Astrocyte of the cerebellum (primary cell): ENCODE results near the gene PRR27.

Experiments
- DNase-seq: peaks from one replicate; pipeline ENCODE4 v3.0.0-alpha.2; 2011; ENCODE audit warnings: low read depth
- H3K4me3 ChIP-seq: 2 replicates; pipeline ENCODE4 v1.5.1; 2011; ENCODE audit warnings: mild to moderate bottlenecking, low read depth, low read length, moderate library complexity
- CTCF ChIP-seq: IDR thresholded peaks from 2 replicates; pipeline ENCODE4 v1.5.1; 2012; ENCODE audit warnings: low read length, low read depth, moderate library complexity, mild to moderate bottlenecking; ENCODE audit errors: missing control alignments
- in situ Hi-C: cut with HindIII; loops from 2 replicates; pipeline ENCODE4 v1.10.0; 2017; ENCODE audit warnings: low sequenced_read_pairs

Gene PRR27

DNA sequence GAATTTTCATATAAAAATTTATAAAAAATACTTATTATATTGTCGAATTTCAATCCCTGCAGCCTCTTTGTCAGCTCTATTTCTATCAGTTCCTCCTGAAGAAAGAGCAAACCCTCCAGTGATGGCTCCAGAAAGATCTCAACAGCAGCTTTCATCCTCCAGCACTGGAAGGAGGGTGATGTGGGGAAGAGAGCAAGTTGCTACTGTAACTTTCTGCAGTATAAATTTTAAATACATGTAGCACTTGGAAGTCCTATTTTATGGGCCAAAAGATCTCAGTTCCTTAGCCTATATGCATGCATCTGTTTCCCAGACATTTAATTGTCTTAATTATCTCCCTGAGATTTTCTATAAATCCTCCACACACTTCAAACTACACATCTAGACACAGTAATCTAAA lies 27.8 kb downstream of the PRR27 start:
- no peak overlapping the region for H3K4me3 ChIP-seq
- no peak for DNase-seq
- in situ Hi-C loops, result no loop called here
- no peak for TF ChIP-seq CTCF

DNA sequence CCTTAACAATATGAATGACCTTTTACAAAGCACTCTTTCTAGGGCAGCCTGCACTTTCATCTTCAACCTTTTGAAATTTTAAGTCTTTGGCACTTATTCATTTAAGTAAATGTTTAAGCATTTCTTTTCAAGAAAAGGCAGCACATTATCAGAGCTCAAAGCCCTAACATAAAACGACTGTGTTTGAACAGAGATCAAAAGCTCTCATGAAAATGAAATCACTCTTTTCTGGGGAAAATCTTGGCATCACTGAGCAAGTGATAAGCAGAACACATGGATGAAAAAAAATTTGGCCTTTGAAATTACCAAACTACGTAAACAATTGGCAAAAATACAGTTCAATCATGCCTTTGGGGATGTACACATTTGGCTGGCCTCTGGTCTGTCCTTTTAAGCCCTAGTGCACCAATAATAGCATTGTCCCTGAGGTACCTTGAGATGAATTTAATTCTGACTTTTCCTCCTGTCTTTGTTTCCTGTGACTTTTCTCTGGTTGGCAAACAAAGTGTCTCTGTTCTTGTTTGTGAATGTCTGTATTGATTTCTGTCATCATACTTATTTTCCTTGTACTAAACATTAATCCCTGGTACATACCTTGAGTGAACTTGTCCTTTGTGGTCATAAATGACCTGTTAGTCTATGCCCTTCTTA lies 28.6 kb downstream of the PRR27 start:
- TF ChIP-seq CTCF, result no peak
- DNase-seq, result no peak
- H3K4me3 ChIP-seq, result no peak overlapping the region
- in situ Hi-C loops, result no loop called here

- H3K4me3 ChIP-seq, result no peak overlapping the region
- in situ Hi-C loops, result no loop called here
- peak; percentile 82 for TF ChIP-seq CTCF
- peak; percentile 37 for DNase-seq
These were observed 29.3 kb downstream of the PRR27 start for GRCh38 chr4:70183168-70183939.

GRCh38 chr4:70183940-70184246 lies 29.9 kb downstream of the PRR27 start:
- DNase-seq, result no peak
- in situ Hi-C loops, result no loop called here
- TF ChIP-seq CTCF, result no peak
- H3K4me3 ChIP-seq, result no peak overlapping the region

DNA sequence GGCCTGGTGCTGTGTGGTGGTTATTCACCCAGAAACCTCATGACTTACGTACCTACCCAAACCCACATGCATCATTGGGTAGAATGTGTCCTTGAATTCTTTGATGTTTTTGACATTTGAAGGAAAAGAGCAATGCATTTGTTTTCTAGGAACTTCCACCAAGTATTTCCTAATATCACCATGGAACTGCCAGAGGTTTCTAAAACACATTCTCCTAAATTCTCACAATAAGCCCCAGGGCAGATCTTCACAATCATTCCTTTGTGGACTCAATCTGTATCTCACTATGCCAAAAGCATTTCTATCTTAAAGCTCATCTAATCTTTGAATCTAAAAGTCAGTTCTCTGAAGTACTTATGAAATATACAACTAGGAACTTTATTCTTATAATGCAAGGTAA lies 33.2 kb downstream of the PRR27 start:
- H3K4me3 ChIP-seq, result no peak overlapping the region
- in situ Hi-C loops, result no loop called here
- no peak for TF ChIP-seq CTCF
- no peak for DNase-seq

- in situ Hi-C loops, result no loop called here
- no peak for DNase-seq
These were observed 36.5 kb downstream of the PRR27 start for GRCh38 chr4:70190579-70190978.

More at GRCh38 chr4:70190579-70190978, 36.5 kb downstream of the PRR27 start:
- no peak for TF ChIP-seq CTCF
- no peak overlapping the region for H3K4me3 ChIP-seq
